ENCODE results near the gene C16orf96. TPM values are rescaled to one million over a fixed set of nuclear protein-coding genes. Genes with fewer than 3 reads are reported as not detected.
A peak's percentile ranks its signal among the peaks of the same experiment; 100 is the strongest.

C16orf96 gene
- total and polyA plus RNA-seq, 2 of the 13 experiments (the other 11 are each of a cell fraction or from before 2014, with no cell fraction given), result 0.03 TPM; not detected in 1

GRCh38 chr16:4510131-4510530 lies 46.0 kb upstream of the C16orf96 start:
- in situ Hi-C loops (cut with HindIII; ENCODE audit: extremely low pct_ligation_motif_present, low pct_unique_long_range_greater_than_20kb), result loop anchor here (5.0 to 25.0 kb wide), 3 partner anchors 37 to 452 kb away; partner anchors contain the start of gene SEC14L5

GRCh38 chr16:4510747-4511426 lies 45.3 kb upstream of the C16orf96 start:
- in situ Hi-C loops (cut with HindIII; ENCODE audit: extremely low pct_ligation_motif_present, low pct_unique_long_range_greater_than_20kb), result loop anchor here (5.0 to 25.0 kb wide), 3 partner anchors 36 to 451 kb away; partner anchors contain the start of gene SEC14L5
- CTCF ChIA-PET (ENCODE audit: low intra/inter-chr PET ratio, low total read pairs), result interaction anchor here (1.8 kb wide), 1 partner anchor 38 kb away, joined by 10 read pairs; no protein-coding TSS in a partner anchor
- peaks cover 16% of the 10 kb centered on the region for H3K79me2 ChIP-seq (ENCODE audit: insufficient read depth, low read length)
- no peak for TF ChIP-seq ARID2 (CRISPR knock-in tag; IDR thresholded peaks at IDR 0.05; ENCODE audit: borderline replicate concordance)
- TF ChIP-seq ZNF704 (CRISPR knock-in tag; IDR thresholded peaks at IDR 0.05; ENCODE audit: borderline replicate concordance), result no peak
- TF ChIP-seq ZNF839 (CRISPR knock-in tag; IDR thresholded peaks at IDR 0.05; ENCODE audit: borderline replicate concordance), result no peak
- TF ChIP-seq ZNF432 (CRISPR knock-in tag; IDR thresholded peaks at IDR 0.05; ENCODE audit: borderline replicate concordance), result no peak
- no peak for TF ChIP-seq ZFP36L1 (CRISPR knock-in tag; IDR thresholded peaks at IDR 0.05)
- TF ChIP-seq ZSCAN25 (CRISPR knock-in tag; IDR thresholded peaks at IDR 0.05), result no peak
- TF ChIP-seq ZNF350 (CRISPR knock-in tag; IDR thresholded peaks at IDR 0.05; ENCODE audit: borderline replicate concordance, low read depth), result no peak
- no peak for TF ChIP-seq ZFP62 (CRISPR knock-in tag; IDR thresholded peaks at IDR 0.05)
- no peak for TF ChIP-seq CEBPG (CRISPR knock-in tag; IDR thresholded peaks at IDR 0.05)
- no peak for TF ChIP-seq HOXA9 (CRISPR knock-in tag; IDR thresholded peaks at IDR 0.05; ENCODE audit: borderline replicate concordance)
- no peak for TF ChIP-seq PLRG1 (conservative IDR thresholded peaks at IDR 0.05)

More at GRCh38 chr16:4510131-4510530, 46.0 kb upstream of the C16orf96 start:
- POLR2A ChIA-PET, result no interaction called here
- Histone ChIP-seq H3K4me2 (ENCODE audit: low read depth, low read length) (no peak overlapping the region), H2AFZ (ENCODE audit: low read length) (no peak overlapping the region), H3K36me3 (replicated peaks in 1 of 2; ENCODE audit: control insufficient read depth in 1 of 2, insufficient read depth in 2 of 2, low read length in 2 of 2) (peaks cover 33 to 71% of the 10 kb centered on the region in 2 experiments), H3K27me3 (ENCODE audit: control insufficient read depth in 1 of 2, insufficient read depth in 2 of 2, low read length in 2 of 2) (no peaks in the 10 kb centered on the region), H3K27ac (ENCODE audit: extremely low read length, insufficient read depth, low read length) (no peak overlapping the region), H3K79me2 (ENCODE audit: insufficient read depth, low read length) (peaks cover 8% of the 10 kb centered on the region), H3K4me3 (replicated peaks in 1 of 3; ENCODE audit: insufficient read depth in 1 of 3, low read depth in 2 of 3, low read length in 3 of 3) (no peak overlapping the region), H4K20me1 (ENCODE audit: insufficient read depth, low read length) (peaks cover 17% of the 10 kb centered on the region), H3K4me1 (ENCODE audit: insufficient read depth, low read length) (peaks cover 5% of the 10 kb centered on the region; the same call in 1 of the 2 replicates), H3K9me3 (ENCODE audit: low read length) (no peaks in the 10 kb centered on the region), H3K9ac (ENCODE audit: insufficient read depth, low read depth, low read length) (no peak overlapping the region)
- ATAC-seq, result no peak
- BruUV-seq (replicated peaks), result no TSS peak
- intact Hi-C loops (cut with micrococcal nuclease; ENCODE audit: unreplicated experiment), result loop anchor here (2.0 kb wide), 2 partner anchors 39 to 75 kb away; no protein-coding TSS in a partner anchor
- TF ChIP-seq AGO2 (optimal IDR thresholded peaks at IDR 0.05; ENCODE audit: low read depth, low read length) (peak; percentile 45), YY1 (IDR thresholded peaks at IDR 0.05; ENCODE audit: insufficient read depth, insufficient replicate concordance, low read depth, low read length) (no peak)
- CTCF ChIA-PET (ENCODE audit: low intra/inter-chr PET ratio, low total read pairs), result no interaction called here
- no peak for FAIRE-seq
- no peak for DNase-seq (ENCODE audit: low spot score)
- 94% methylated on average over 5 of the region's 5 CpGs for WGBS (ENCODE audit: low lambda C conversion rate)

More at GRCh38 chr16:4510747-4511426, 45.3 kb upstream of the C16orf96 start:
- 88% methylated on average over 7 of the region's 14 CpGs for WGBS (ENCODE audit: low lambda C conversion rate)
- Histone ChIP-seq H3K4me1 (ENCODE audit: insufficient read depth, low read length) (peaks cover 13% of the 10 kb centered on the region; the same call in 1 of the 2 replicates), H3K9me3 (ENCODE audit: low read length) (no peaks in the 10 kb centered on the region), H3K27ac (ENCODE audit: extremely low read length, insufficient read depth, low read length) (no peak overlapping the region), H4K20me1 (ENCODE audit: insufficient read depth, low read length) (peaks cover 20% of the 10 kb centered on the region), H2AFZ (ENCODE audit: low read length) (no peak overlapping the region), H3K9ac (ENCODE audit: insufficient read depth, low read depth, low read length) (no peak overlapping the region), H3K4me3 (replicated peaks in 1 of 3; ENCODE audit: insufficient read depth in 1 of 3, low read depth in 2 of 3, low read length in 3 of 3) (no peak overlapping the region), H3K27me3 (ENCODE audit: control insufficient read depth in 1 of 2, insufficient read depth in 2 of 2, low read length in 2 of 2) (no peaks in the 10 kb centered on the region), H3K4me2 (ENCODE audit: low read depth, low read length) (no peak overlapping the region), H3K36me3 (replicated peaks in 1 of 2; ENCODE audit: control insufficient read depth in 1 of 2, insufficient read depth in 2 of 2, low read length in 2 of 2) (peaks cover 33 to 71% of the 10 kb centered on the region in 2 experiments)
- POLR2A ChIA-PET, result interaction anchor here (1.0 to 1.3 kb wide), 2 partner anchors 27 to 39 kb away, joined by 3 to 6 read pairs; partner anchors contain the start of gene CDIP1
- ATAC-seq, result no peak
- intact Hi-C loops (cut with micrococcal nuclease; ENCODE audit: unreplicated experiment), result loop anchor here (2.0 kb wide), 2 partner anchors 38 to 74 kb away; no protein-coding TSS in a partner anchor
- BruUV-seq (replicated peaks), result no TSS peak
- no peak for FAIRE-seq
- no peak for DNase-seq (ENCODE audit: low spot score)

All from HepG2 (cell line).